Karpas-422 (cell line): ENCODE measurements around the gene BBS4. TPM values are rescaled to one million over a fixed set of nuclear protein-coding genes. Genes with fewer than 3 reads are reported as not detected.
"Not testable (repeated sequence)": the region's sequence is repeated elsewhere in the genome, so short reads cannot be mapped to it uniquely, and the experiment has no call there.

Experiments used
- DNase-seq: peaks from one replicate; pipeline ENCODE4 v3.0.0-alpha.2; 2015
- H2AFZ ChIP-seq: fragments of 200-600 bp; sonication (generic); 2 replicates; pipeline ENCODE4 v1.6.1; 2014; ENCODE audit warnings: antibody characterized with exemption, low read length, mixed read lengths
- H3K27ac ChIP-seq: fragments of 200-600 bp; sonication (generic); 2 replicates; pipeline ENCODE4 v1.5.1; 2014; ENCODE audit warnings: mild to moderate bottlenecking, low read length, moderate library complexity
- H3K27me3 ChIP-seq: fragments of 200-600 bp; sonication (generic); 2 replicates; pipeline ENCODE4 v1.6.1; 2014; ENCODE audit warnings: low read length, mixed read lengths
- H3K36me3 ChIP-seq: fragments of 200-600 bp; sonication (generic); 2 replicates; pipeline ENCODE4 v1.6.1; 2014; ENCODE audit warnings: low read length, mixed read lengths; ENCODE audit not compliant: insufficient read depth
- H3K4me1 ChIP-seq: fragments of 200-600 bp; sonication (generic); 2 replicates; pipeline ENCODE4 v1.6.1; 2014; ENCODE audit warnings: mild to moderate bottlenecking, low read length, mixed read lengths
- H3K4me2 ChIP-seq: fragments of 200-600 bp; sonication (generic); 2 replicates; pipeline ENCODE4 v1.6.1; 2014; ENCODE audit warnings: low read length, low read depth, mild to moderate bottlenecking; ENCODE audit not compliant: poor library complexity, severe bottlenecking
- H3K4me3 ChIP-seq: fragments of 200-600 bp; sonication (generic); 2 replicates; pipeline ENCODE4 v1.5.1; 2014; ENCODE audit warnings: mild to moderate bottlenecking, antibody characterized with exemption, low read length, mixed read lengths
- H3K79me2 ChIP-seq: fragments of 200-600 bp; sonication (generic); 2 replicates; pipeline ENCODE4 v1.6.1; 2014; ENCODE audit warnings: mild to moderate bottlenecking, low read length, mixed read lengths
- H3K9ac ChIP-seq: fragments of 200-600 bp; sonication (generic); 2 replicates; pipeline ENCODE4 v1.6.0; 2014; ENCODE audit warnings: low read length
- H3K9me2 ChIP-seq: fragments of 200-600 bp; sonication (generic), shearing (Covaris generic); replicated peaks from 2 replicates; pipeline ENCODE4 v1.6.0; 2014; ENCODE audit warnings: mild to moderate bottlenecking, low read length, moderate library complexity; ENCODE audit not compliant: insufficient read depth
- H3K9me3 ChIP-seq: fragments of 300-700, 200-600 bp; sonication (generic); 2 replicates; pipeline ENCODE4 v1.6.1; 2014; ENCODE audit warnings: low read length, mixed read lengths
- H4K20me1 ChIP-seq: fragments of 200-600 bp; sonication (generic); 2 replicates; pipeline ENCODE4 v1.6.1; 2014; ENCODE audit warnings: mild to moderate bottlenecking, antibody characterized with exemption, low read length, low read depth; ENCODE audit not compliant: insufficient read depth
- total RNA-seq: library from RNA; depleted of rRNA; stranded (reverse); fragments of >200 nt; shearing (Covaris generic); gene quantifications from 2 replicates; pipeline ENCODE4 v1.2.3, GENCODE V29; 2014; ENCODE audit warnings: low replicate concordance

BBS4 gene
- total RNA-seq, 1 experiment from 2014 or later: 17.0 TPM

DNA sequence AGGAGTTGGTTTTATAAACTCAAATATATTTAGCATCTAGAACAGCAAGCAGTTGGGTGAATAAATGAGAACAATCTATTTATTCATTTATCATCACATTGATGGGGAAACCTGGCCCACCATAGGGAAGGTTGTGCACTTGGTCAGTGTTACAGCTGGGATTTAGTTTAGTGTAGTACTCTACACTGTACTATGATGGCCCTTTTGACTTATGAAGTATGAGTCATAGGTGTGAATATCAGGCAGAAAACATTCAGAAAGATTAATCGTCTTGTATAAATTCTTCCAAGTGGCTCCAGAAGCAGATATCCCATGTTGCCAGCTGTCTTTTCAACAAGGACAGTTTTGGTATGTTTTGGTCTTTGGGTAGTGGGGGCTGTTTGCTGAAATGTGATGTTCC, 38.0 kb downstream of the BBS4 start:
- H3K4me2 ChIP-seq: no peak overlapping the region
- H3K9me2 ChIP-seq: no peaks in the 10 kb centered on the region
- H3K27ac ChIP-seq: no peak overlapping the region
- no peak overlapping the region for H3K9ac ChIP-seq
- no peaks in the 10 kb centered on the region for H3K36me3 ChIP-seq
- no peak overlapping the region for H2AFZ ChIP-seq
- H3K79me2 ChIP-seq: no peaks in the 10 kb centered on the region
- H3K9me3 ChIP-seq: no peaks in the 10 kb centered on the region
- H4K20me1 ChIP-seq: no peaks in the 10 kb centered on the region
- H3K4me3 ChIP-seq: no peak overlapping the region
- H3K27me3 ChIP-seq: no peaks in the 10 kb centered on the region
- H3K4me1 ChIP-seq: no peaks in the 10 kb centered on the region
- DNase-seq: no peak

DNA sequence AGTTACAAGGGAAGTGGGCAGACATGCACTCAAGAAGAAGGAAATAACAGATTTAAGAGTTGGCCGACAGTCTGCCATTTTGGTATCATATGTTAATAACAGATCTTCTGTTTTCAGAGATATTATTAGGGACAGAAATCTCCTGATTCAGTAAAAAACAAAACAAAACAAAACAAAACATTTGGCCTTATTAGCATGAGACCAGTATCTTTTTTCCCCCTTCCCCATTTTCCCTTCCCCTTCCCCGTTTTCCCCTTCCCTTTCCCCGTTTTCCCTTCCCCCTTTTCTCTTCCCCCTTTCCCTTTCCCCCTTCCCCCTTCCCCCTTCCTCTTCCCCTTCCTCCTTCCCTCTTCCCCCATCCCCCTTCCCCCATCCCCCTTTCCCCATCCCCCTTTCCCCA, 39.4 kb downstream of the BBS4 start:
- Histone ChIP-seq H3K9ac (no peak overlapping the region), H3K79me2 (no peaks in the 10 kb centered on the region), H3K9me2 (no peaks in the 10 kb centered on the region), H3K27me3 (no peaks in the 10 kb centered on the region), H3K4me1 (no peaks in the 10 kb centered on the region), H3K9me3 (no peaks in the 10 kb centered on the region), H3K4me3 (no peak overlapping the region), H4K20me1 (no peaks in the 10 kb centered on the region), H3K36me3 (no peaks in the 10 kb centered on the region), H2AFZ (no peak overlapping the region), H3K27ac (no peak overlapping the region), H3K4me2 (no peak overlapping the region)
- DNase-seq: no peak

DNA sequence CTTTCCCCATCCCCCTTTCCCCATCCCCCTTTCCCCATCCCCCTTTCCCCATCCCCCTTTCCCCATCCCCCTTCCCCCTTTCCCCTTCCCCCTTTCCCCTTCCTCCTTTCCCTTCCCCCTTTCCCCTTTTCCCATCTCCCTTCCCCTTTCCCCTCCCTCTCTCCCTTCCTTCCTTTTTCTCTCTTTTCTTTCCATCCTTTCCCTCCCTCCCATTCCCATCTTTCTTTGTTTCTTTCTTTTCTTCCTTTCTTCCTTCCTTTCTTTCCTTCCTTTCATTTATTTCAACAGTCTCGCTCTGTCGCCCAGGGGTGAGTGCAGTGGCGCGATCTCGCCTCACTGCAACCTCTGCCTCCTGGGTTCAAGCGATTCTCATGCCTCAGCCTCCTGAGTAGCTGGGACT, 39.8 kb downstream of the BBS4 start:
- DNase-seq, H3K9me2 ChIP-seq, H4K20me1 ChIP-seq, H3K4me2 ChIP-seq, H3K4me3 ChIP-seq, H3K79me2 ChIP-seq, H3K9ac ChIP-seq, H3K27ac ChIP-seq, H3K9me3 ChIP-seq, H3K27me3 ChIP-seq, H2AFZ ChIP-seq, H3K36me3 ChIP-seq, H3K4me1 ChIP-seq: not testable (repeated sequence)

DNA sequence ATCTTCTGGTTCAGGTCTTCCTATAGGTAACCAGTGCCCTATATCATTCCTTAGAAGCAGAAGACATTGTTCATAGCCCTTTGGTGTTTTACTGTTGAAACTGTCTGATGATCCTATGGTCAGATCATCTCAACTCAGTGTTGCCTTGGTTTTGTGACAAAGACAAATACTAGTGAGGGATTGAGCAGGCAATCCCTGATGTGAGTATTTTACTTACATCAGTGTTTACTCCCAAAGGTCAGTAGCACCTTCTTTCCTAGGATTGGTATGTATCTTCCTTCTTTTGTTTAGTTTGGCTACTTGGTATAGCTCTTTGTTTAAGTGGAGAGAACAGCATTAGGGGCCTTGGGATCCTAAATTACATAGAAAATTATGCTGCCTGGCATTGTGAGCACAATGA, 41.1 kb downstream of the BBS4 start:
- no peak overlapping the region for H2AFZ ChIP-seq
- no peaks in the 10 kb centered on the region for H3K79me2 ChIP-seq
- H3K4me2 ChIP-seq: no peak overlapping the region
- H3K4me1 ChIP-seq: no peaks in the 10 kb centered on the region
- no peaks in the 10 kb centered on the region for H3K9me3 ChIP-seq
- no peaks in the 10 kb centered on the region for H4K20me1 ChIP-seq
- no peaks in the 10 kb centered on the region for H3K9me2 ChIP-seq
- H3K27me3 ChIP-seq: no peaks in the 10 kb centered on the region
- H3K36me3 ChIP-seq: no peaks in the 10 kb centered on the region
- no peak overlapping the region for H3K9ac ChIP-seq
- no peak overlapping the region for H3K27ac ChIP-seq
- DNase-seq: no peak
- H3K4me3 ChIP-seq: no peak overlapping the region

DNA sequence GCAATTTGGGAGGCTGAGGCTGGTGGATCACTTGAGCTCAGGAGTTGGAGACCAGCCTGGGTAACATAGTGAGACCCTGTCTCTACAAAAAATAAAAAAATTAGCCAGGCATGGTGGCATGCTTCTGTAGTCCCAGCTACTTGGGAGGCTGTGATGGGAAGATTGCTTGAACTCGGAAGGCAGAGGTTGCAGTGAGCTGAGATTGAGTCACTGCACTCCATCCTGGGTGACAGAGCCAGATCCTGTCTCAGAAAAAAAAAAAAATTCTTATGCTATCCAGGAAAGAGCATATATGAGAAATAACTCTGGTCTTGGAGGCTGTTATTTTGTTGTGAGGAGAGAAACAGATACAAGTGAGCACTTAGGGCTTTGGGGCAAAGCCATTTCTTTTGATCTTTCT, 42.2 kb downstream of the BBS4 start:
- H3K9me2 ChIP-seq, H3K27me3 ChIP-seq, H3K36me3 ChIP-seq, H2AFZ ChIP-seq, H3K4me3 ChIP-seq, H3K27ac ChIP-seq, H3K9me3 ChIP-seq, H3K4me2 ChIP-seq, H3K79me2 ChIP-seq, H3K9ac ChIP-seq, H4K20me1 ChIP-seq, H3K4me1 ChIP-seq, DNase-seq: not testable (repeated sequence)

DNA sequence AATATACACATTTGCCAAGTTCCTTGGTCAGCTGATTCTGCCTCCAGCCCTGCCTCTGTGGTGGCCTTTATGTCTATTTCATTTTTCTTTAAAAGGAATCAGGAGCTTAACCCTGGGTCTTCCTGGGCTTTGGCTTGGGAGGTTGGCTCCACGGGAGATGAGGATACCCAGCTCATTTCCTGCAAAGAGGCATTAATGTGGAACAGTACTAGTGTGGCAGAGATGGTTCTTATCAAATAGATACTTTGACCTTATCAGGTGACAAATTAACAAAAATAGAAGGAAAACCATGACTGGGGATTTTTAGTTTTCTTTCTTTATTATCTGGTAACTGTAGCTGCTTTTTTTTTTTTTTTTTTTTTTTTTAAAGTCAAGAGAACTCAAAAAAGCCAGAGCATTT, 42.8 kb downstream of the BBS4 start:
- Histone ChIP-seq H4K20me1 (no peaks in the 10 kb centered on the region), H3K9ac (no peak overlapping the region), H3K4me2 (no peak overlapping the region), H3K9me2 (no peaks in the 10 kb centered on the region), H3K79me2 (no peaks in the 10 kb centered on the region), H3K9me3 (no peaks in the 10 kb centered on the region), H3K27me3 (no peaks in the 10 kb centered on the region), H3K27ac (no peak overlapping the region), H3K36me3 (no peaks in the 10 kb centered on the region), H2AFZ (no peak overlapping the region), H3K4me3 (no peak overlapping the region), H3K4me1 (no peaks in the 10 kb centered on the region)
- no peak for DNase-seq

DNA sequence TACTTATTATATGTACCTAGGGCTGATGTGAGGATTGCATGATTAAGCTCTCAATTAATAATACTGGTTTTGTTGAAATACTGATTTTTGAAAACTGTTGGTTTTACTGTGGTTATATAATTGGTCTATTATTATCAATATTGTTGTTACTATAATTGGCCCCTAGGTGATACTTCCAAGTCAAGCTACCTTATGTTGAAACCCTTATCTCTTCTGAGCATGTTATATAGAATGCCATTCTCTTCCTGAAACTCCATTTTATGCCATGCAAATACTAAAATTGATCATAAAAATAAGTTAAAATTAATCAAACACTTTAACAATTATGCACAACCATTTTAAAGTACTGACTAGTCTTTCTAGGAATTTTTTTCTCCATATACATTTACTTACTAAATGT, 46.1 kb downstream of the BBS4 start:
- Histone ChIP-seq H3K9me3 (no peaks in the 10 kb centered on the region), H3K9me2 (no peaks in the 10 kb centered on the region), H3K4me3 (no peak overlapping the region), H3K4me1 (no peaks in the 10 kb centered on the region), H2AFZ (no peak overlapping the region), H4K20me1 (no peaks in the 10 kb centered on the region), H3K9ac (no peak overlapping the region), H3K27ac (no peak overlapping the region), H3K4me2 (no peak overlapping the region), H3K79me2 (no peaks in the 10 kb centered on the region), H3K27me3 (no peaks in the 10 kb centered on the region), H3K36me3 (peaks cover 8% of the 10 kb centered on the region)
- no peak for DNase-seq

DNA sequence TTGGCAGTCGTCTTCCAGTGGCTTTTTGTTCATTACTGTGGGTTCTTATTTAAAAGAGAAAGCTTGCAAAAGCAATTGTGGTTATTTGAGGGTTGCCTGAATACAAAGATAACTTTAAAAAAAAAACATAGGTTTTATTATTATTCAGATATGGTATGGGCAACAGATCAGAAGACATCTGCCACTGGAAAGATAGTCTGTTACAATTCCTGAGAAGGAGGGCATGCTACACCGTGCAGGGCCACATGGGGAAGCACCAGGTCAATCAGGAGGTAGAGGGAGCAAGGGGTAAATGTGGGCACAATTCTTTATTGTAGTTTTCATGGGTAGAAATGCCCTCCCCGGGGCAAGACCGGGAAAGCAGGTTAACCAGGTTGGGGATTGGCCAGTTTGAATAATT, 46.5 kb downstream of the BBS4 start:
- peaks cover 12% of the 10 kb centered on the region for H3K36me3 ChIP-seq
- no peak overlapping the region for H3K9ac ChIP-seq

More for the DNA sequence above, 46.5 kb downstream of the BBS4 start:
- DNase-seq: no peak
- Histone ChIP-seq H3K4me2 (no peak overlapping the region), H3K27me3 (no peaks in the 10 kb centered on the region), H3K4me1 (no peaks in the 10 kb centered on the region), H4K20me1 (no peaks in the 10 kb centered on the region), H3K9me2 (no peaks in the 10 kb centered on the region), H3K4me3 (no peak overlapping the region), H3K9me3 (no peaks in the 10 kb centered on the region), H2AFZ (no peak overlapping the region), H3K79me2 (no peaks in the 10 kb centered on the region), H3K27ac (no peak overlapping the region)
